ENCODE measurements around the gene TTPAL.

The TTPAL gene

GRCh38 chr20:44477151-44477550 is 1.5 kb downstream of the TTPAL start:
- no peak for DNase-seq (ENCODE audit: low spot score)
- in situ Hi-C loops (cut with MboI; ENCODE audit: low pct_unique_long_range_greater_than_20kb, low sequenced_read_pairs, unreplicated experiment) = no loop called here
- TF ChIP-seq CTCF (IDR thresholded peaks at IDR 0.05; ENCODE audit: extremely low read depth, insufficient read depth, missing control alignments) = no peak

- TF ChIP-seq CTCF (IDR thresholded peaks at IDR 0.05; ENCODE audit: extremely low read depth, insufficient read depth, missing control alignments) = no peak
- in situ Hi-C loops (cut with MboI; ENCODE audit: low pct_unique_long_range_greater_than_20kb, low sequenced_read_pairs, unreplicated experiment) = no loop called here
- DNase-seq (ENCODE audit: low spot score) = no peak
Observed at GRCh38 chr20:44478206-44478605, 2.5 kb downstream of the TTPAL start.

- TF ChIP-seq CTCF (IDR thresholded peaks at IDR 0.05; ENCODE audit: extremely low read depth, insufficient read depth, missing control alignments) = no peak
- no peak for DNase-seq (ENCODE audit: low spot score)
- in situ Hi-C loops (cut with MboI; ENCODE audit: low pct_unique_long_range_greater_than_20kb, low sequenced_read_pairs, unreplicated experiment) = no loop called here
Observed at GRCh38 chr20:44479643-44480042, 4.0 kb downstream of the TTPAL start.

- DNase-seq (ENCODE audit: low spot score) = no peak
- in situ Hi-C loops (cut with MboI; ENCODE audit: low pct_unique_long_range_greater_than_20kb, low sequenced_read_pairs, unreplicated experiment) = no loop called here
- no peak for TF ChIP-seq CTCF (IDR thresholded peaks at IDR 0.05; ENCODE audit: extremely low read depth, insufficient read depth, missing control alignments)
Observed at GRCh38 chr20:44480097-44480496, 4.4 kb downstream of the TTPAL start.

- in situ Hi-C loops (cut with MboI; ENCODE audit: low pct_unique_long_range_greater_than_20kb, low sequenced_read_pairs, unreplicated experiment) = no loop called here
- DNase-seq (ENCODE audit: low spot score) = no peak
- TF ChIP-seq CTCF (IDR thresholded peaks at IDR 0.05; ENCODE audit: extremely low read depth, insufficient read depth, missing control alignments) = no peak
Observed at GRCh38 chr20:44481719-44482416, 6.2 kb downstream of the TTPAL start.

GRCh38 chr20:44483112-44483511 is 7.4 kb downstream of the TTPAL start:
- no peak for DNase-seq (ENCODE audit: low spot score)
- in situ Hi-C loops (cut with MboI; ENCODE audit: low pct_unique_long_range_greater_than_20kb, low sequenced_read_pairs, unreplicated experiment) = no loop called here
- no peak for TF ChIP-seq CTCF (IDR thresholded peaks at IDR 0.05; ENCODE audit: extremely low read depth, insufficient read depth, missing control alignments)

All from GM13977 (cell line).